HCEC 1CT (cell line): ENCODE data around the gene MAST4.
A peak's percentile ranks its signal among the peaks of the same experiment; 100 is the strongest.

Experiments
- DNase-seq: peaks from one replicate; pipeline ENCODE4 v3.0.0-alpha.2; 2017

The MAST4 gene

GRCh38 chr5:67173959-67174358, 577.8 kb downstream of the MAST4 start:
- DNase-seq: no peak

- DNase-seq: no peak
Measured at GRCh38 chr5:67176936-67177335, 580.7 kb downstream of the MAST4 start.

GRCh38 chr5:67178085-67178484, 581.9 kb downstream of the MAST4 start:
- DNase-seq: peak; percentile 48

GRCh38 chr5:67178966-67179365, 582.8 kb downstream of the MAST4 start:
- DNase-seq: no peak

- DNase-seq: no peak
Measured at GRCh38 chr5:67179697-67180361, 583.6 kb downstream of the MAST4 start.

GRCh38 chr5:67181648-67182221, 585.5 kb downstream of the MAST4 start:
- no peak for DNase-seq

GRCh38 chr5:67182301-67182790, 586.2 kb downstream of the MAST4 start:
- DNase-seq: peak; percentile 65

- no peak for DNase-seq
Measured at GRCh38 chr5:67183859-67184258, 587.7 kb downstream of the MAST4 start.

GRCh38 chr5:67187006-67187715, 591.0 kb downstream of the MAST4 start:
- DNase-seq: no peak

- DNase-seq: no peak
Measured at GRCh38 chr5:67188274-67189078, 592.3 kb downstream of the MAST4 start.

- no peak for DNase-seq
Measured at GRCh38 chr5:67189079-67189354, 592.8 kb downstream of the MAST4 start.

- no peak for DNase-seq
Measured at GRCh38 chr5:67189931-67190330, 593.7 kb downstream of the MAST4 start.

GRCh38 chr5:67190410-67190809, 594.2 kb downstream of the MAST4 start:
- no peak for DNase-seq

- DNase-seq: no peak
Measured at GRCh38 chr5:67190861-67191260, 594.7 kb downstream of the MAST4 start.

- DNase-seq: no peak
Measured at GRCh38 chr5:67192719-67193438, 596.7 kb downstream of the MAST4 start.

- DNase-seq: no peak
Measured at GRCh38 chr5:67193439-67193807, 597.2 kb downstream of the MAST4 start.

- no peak for DNase-seq
Measured at GRCh38 chr5:67194166-67194565, 598.0 kb downstream of the MAST4 start.

GRCh38 chr5:67195406-67196275, 599.4 kb downstream of the MAST4 start:
- DNase-seq: no peak

- no peak for DNase-seq
Measured at GRCh38 chr5:67196537-67197059, 600.4 kb downstream of the MAST4 start, which contains the start of gene CD180. TSS of gene CD180 (minus strand) at chr5:67196799. CDS start at chr5:67196641, 158 bp downstream.

GRCh38 chr5:67197536-67197935, 601.3 kb downstream of the MAST4 start:
- no peak for DNase-seq

GRCh38 chr5:67198917-67199316, 602.7 kb downstream of the MAST4 start:
- no peak for DNase-seq
